ENCODE data around the gene ACOXL.

ACOXL gene

DNA sequence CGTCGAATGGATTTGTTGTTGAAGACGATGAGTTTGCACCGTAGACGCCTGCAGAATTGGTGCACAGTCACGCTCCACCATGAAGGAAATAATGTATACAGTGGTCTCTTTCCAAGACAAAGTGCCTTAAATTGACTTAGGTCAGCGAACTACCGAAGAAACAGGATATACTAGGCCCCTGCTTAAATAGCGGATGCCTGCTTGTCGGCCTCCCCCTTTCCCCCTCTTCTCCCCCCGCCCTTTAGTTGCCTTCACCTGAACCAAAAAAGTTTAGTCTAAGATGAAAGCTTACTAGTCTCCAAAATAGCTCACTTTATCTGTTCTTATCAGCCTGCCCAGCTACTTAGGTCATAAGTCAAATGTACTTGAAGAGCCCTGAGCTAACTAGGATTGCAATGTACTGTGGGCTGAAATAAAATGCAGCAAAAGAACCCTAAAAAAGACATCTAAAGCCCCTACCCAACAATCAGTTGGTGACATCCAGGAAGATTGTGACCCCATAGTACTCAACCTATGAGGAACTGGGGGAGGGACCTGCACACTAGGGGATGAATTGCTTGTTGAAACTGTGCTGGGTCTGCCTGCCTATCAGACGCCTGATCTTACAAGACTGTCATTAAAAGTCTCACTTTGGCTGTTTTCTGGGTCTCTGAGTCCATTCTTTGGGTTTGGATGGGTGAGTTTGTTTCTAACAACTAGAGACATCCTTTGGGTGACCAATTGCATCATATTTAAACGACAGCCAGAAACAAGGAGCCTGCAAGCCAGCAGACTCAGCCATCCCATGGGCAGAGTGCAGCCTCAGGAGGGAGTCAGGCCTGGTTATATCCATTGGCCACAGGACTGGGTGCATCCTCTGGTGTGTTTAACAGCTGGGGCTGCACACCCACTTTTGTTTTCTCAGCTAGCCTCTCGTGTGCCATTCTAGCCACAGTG is 14.5 kb downstream of the ACOXL start:
- H3K4ac ChIP-seq (ENCODE audit: low read depth in 1 of 2, low read length in 2 of 2), result no peak overlapping the region
- 82% methylated on average over 14 of the region's 14 CpGs for WGBS
- H4K8ac ChIP-seq (ENCODE audit: low read length), result no peak overlapping the region
- no peak overlapping the region for H3K9ac ChIP-seq (ENCODE audit: low read length)
- no peaks in the 10 kb centered on the region for H3K36me3 ChIP-seq (ENCODE audit: control insufficient read depth in 1 of 2, insufficient read depth in 2 of 2, low read depth in 1 of 2, low read length in 2 of 2)
- no peak overlapping the region for H3K14ac ChIP-seq (ENCODE audit: low read length in 2 of 2)
- no peak overlapping the region for H2AK5ac ChIP-seq (ENCODE audit: low read length, severe bottlenecking)
- H2BK120ac ChIP-seq (ENCODE audit: low read depth, low read length), result no peak overlapping the region
- no peak overlapping the region for H3K23ac ChIP-seq (ENCODE audit: low read length in 2 of 2)
- H3K4me3 ChIP-seq (ENCODE audit: insufficient read depth in 1 of 2, low read depth in 1 of 2, low read length in 2 of 2), result no peak overlapping the region
- no peak overlapping the region for H4K91ac ChIP-seq (ENCODE audit: low read length)
- H3K9me3 ChIP-seq (ENCODE audit: control insufficient read depth, low read length), result peaks cover 5% of the 10 kb centered on the region
- H3K4me1 ChIP-seq (ENCODE audit: control insufficient read depth, insufficient read depth, low read depth, low read length), result no peaks in the 10 kb centered on the region
- H3K4me2 ChIP-seq (ENCODE audit: low read length, poor library complexity, severe bottlenecking), result no peak overlapping the region
- no peak overlapping the region for H3K27ac ChIP-seq (ENCODE audit: low read length, poor library complexity, severe bottlenecking)
- no peak overlapping the region for H2BK15ac ChIP-seq (ENCODE audit: low read depth, poor library complexity, severe bottlenecking)
- no peak for DNase-seq
- no peak overlapping the region for H2BK5ac ChIP-seq (ENCODE audit: low read depth, low read length, poor library complexity, severe bottlenecking)
- no peak overlapping the region for H3K18ac ChIP-seq (ENCODE audit: low read depth in 1 of 2, low read length in 2 of 2)
- no peak overlapping the region for H2BK12ac ChIP-seq (ENCODE audit: low read length in 2 of 2)
- H3K79me1 ChIP-seq (replicated peaks; ENCODE audit: low read length, poor library complexity, severe bottlenecking), result no peaks in the 10 kb centered on the region
- H3K27me3 ChIP-seq (ENCODE audit: control insufficient read depth in 1 of 2, insufficient read depth in 1 of 2, low read length in 2 of 2), result peaks cover 65 to 79% of the 10 kb centered on the region in 2 experiments
- H2AFZ ChIP-seq (ENCODE audit: low read depth, low read length), result no peak overlapping the region

DNA sequence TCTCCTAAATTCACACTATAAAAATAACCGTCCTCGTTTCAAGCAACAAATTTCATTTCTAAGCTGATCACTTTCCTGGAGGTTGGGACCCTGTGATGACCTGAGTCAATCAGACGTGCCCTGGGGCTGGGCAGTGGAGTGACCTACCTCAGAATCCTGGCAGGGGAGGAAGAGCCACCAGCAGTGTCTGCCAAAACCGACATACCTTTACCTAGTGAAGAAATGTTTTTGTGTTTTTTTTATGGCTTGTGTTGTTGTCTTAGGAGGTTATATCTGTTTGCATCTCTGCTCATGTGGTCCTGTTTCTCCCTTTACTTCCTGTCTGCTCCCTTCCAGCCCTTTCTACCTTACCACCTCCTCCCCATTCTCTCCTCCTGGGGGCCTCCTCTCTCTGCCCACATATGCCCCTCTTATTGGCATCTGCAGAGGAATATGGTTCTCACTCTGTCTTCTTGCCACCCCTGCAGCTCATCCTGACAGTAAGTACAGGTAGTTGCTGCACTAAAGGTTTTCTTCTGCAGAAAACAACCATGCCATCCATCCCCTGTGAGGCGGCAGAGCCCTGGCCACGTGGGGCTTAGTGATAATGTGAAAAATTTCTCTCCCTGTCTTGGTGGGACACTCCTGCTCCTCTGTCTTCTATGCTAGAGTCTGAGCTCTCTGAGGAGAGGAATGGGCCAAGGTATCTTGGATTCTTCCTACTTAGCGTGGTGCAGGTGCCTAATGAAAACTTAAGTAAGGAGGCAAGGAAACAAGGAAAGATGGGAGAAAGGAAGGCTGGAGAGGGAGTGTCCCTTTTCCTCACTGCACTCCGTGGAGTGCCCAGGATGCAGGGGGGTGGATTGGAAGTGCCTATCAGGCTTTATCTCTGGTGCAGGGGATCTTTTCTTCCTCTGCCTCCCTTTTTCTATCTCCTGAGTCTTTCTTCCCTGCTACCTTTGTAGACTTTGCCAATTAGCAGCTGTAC is 15.4 kb downstream of the ACOXL start:
- no peaks in the 10 kb centered on the region for H3K79me1 ChIP-seq (replicated peaks; ENCODE audit: low read length, poor library complexity, severe bottlenecking)
- H3K23ac ChIP-seq (ENCODE audit: low read length in 2 of 2), result no peak overlapping the region
- H3K9ac ChIP-seq (ENCODE audit: low read length), result no peak overlapping the region
- no peak overlapping the region for H3K4me3 ChIP-seq (ENCODE audit: insufficient read depth in 1 of 2, low read depth in 1 of 2, low read length in 2 of 2)
- no peak overlapping the region for H3K18ac ChIP-seq (ENCODE audit: low read depth in 1 of 2, low read length in 2 of 2)
- DNase-seq, result no peak
- H4K8ac ChIP-seq (ENCODE audit: low read length), result no peak overlapping the region
- H3K36me3 ChIP-seq (ENCODE audit: control insufficient read depth in 1 of 2, insufficient read depth in 2 of 2, low read depth in 1 of 2, low read length in 2 of 2), result no peaks in the 10 kb centered on the region
- H2BK120ac ChIP-seq (ENCODE audit: low read depth, low read length), result no peak overlapping the region
- H3K27me3 ChIP-seq (ENCODE audit: control insufficient read depth in 1 of 2, insufficient read depth in 1 of 2, low read length in 2 of 2), result peaks cover 62 to 74% of the 10 kb centered on the region in 2 experiments
- H3K4me1 ChIP-seq (ENCODE audit: control insufficient read depth, insufficient read depth, low read depth, low read length), result no peaks in the 10 kb centered on the region
- H2BK15ac ChIP-seq (ENCODE audit: low read depth, poor library complexity, severe bottlenecking), result no peak overlapping the region
- H3K14ac ChIP-seq (ENCODE audit: low read length in 2 of 2), result no peak overlapping the region
- no peak overlapping the region for H3K4ac ChIP-seq (ENCODE audit: low read depth in 1 of 2, low read length in 2 of 2)
- H4K91ac ChIP-seq (ENCODE audit: low read length), result no peak overlapping the region
- H3K4me2 ChIP-seq (ENCODE audit: low read length, poor library complexity, severe bottlenecking), result no peak overlapping the region
- no peak overlapping the region for H3K27ac ChIP-seq (ENCODE audit: low read length, poor library complexity, severe bottlenecking)
- no peak overlapping the region for H2BK12ac ChIP-seq (ENCODE audit: low read length in 2 of 2)
- H2BK5ac ChIP-seq (ENCODE audit: low read depth, low read length, poor library complexity, severe bottlenecking), result no peak overlapping the region
- 72% methylated on average over 7 of the region's 8 CpGs for WGBS
- H2AFZ ChIP-seq (ENCODE audit: low read depth, low read length), result no peak overlapping the region
- H2AK5ac ChIP-seq (ENCODE audit: low read length, severe bottlenecking), result no peak overlapping the region
- H3K9me3 ChIP-seq (ENCODE audit: control insufficient read depth, low read length), result peaks cover 5% of the 10 kb centered on the region

DNA sequence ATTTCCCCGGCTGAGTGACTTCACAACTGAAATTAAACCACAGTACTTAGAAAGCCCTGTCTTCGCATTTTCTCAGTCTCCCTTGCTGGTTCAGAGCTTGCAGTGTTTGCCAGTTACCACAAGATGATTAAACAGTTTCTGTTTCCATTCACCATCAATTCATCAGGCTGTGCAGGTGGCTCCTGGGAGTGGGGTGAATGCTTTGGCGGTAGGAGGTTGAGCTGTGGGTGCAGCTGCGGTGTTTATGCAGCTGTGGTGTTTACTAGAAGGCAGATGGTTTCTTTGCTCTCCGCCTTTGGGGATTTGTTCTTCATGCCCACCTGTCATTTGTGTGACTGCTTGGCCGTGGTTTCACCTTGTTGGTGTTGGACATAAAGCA is 16.1 kb downstream of the ACOXL start:
- Histone ChIP-seq H2AK5ac (ENCODE audit: low read length, severe bottlenecking) (no peak overlapping the region), H2BK5ac (ENCODE audit: low read depth, low read length, poor library complexity, severe bottlenecking) (no peak overlapping the region), H3K4me3 (ENCODE audit: insufficient read depth in 1 of 2, low read depth in 1 of 2, low read length in 2 of 2) (no peak overlapping the region), H3K4me1 (ENCODE audit: control insufficient read depth, insufficient read depth, low read depth, low read length) (no peaks in the 10 kb centered on the region), H3K27me3 (ENCODE audit: control insufficient read depth in 1 of 2, insufficient read depth in 1 of 2, low read length in 2 of 2) (peaks cover 62 to 74% of the 10 kb centered on the region in 2 experiments), H3K14ac (ENCODE audit: low read length in 2 of 2) (no peak overlapping the region), H2BK120ac (ENCODE audit: low read depth, low read length) (no peak overlapping the region), H3K9me3 (ENCODE audit: control insufficient read depth, low read length) (peaks cover 5% of the 10 kb centered on the region), H4K91ac (ENCODE audit: low read length) (no peak overlapping the region), H4K8ac (ENCODE audit: low read length) (no peak overlapping the region), H3K79me1 (replicated peaks; ENCODE audit: low read length, poor library complexity, severe bottlenecking) (no peaks in the 10 kb centered on the region), H2AFZ (ENCODE audit: low read depth, low read length) (no peak overlapping the region), H2BK12ac (ENCODE audit: low read length in 2 of 2) (no peak overlapping the region), H2BK15ac (ENCODE audit: low read depth, poor library complexity, severe bottlenecking) (no peak overlapping the region), H3K18ac (ENCODE audit: low read depth in 1 of 2, low read length in 2 of 2) (no peak overlapping the region), H3K9ac (ENCODE audit: low read length) (no peak overlapping the region), H3K4me2 (ENCODE audit: low read length, poor library complexity, severe bottlenecking) (no peak overlapping the region), H3K27ac (ENCODE audit: low read length, poor library complexity, severe bottlenecking) (no peak overlapping the region), H3K23ac (ENCODE audit: low read length in 2 of 2) (no peak overlapping the region), H3K4ac (ENCODE audit: low read depth in 1 of 2, low read length in 2 of 2) (no peak overlapping the region), H3K36me3 (ENCODE audit: control insufficient read depth in 1 of 2, insufficient read depth in 2 of 2, low read depth in 1 of 2, low read length in 2 of 2) (no peaks in the 10 kb centered on the region)
- DNase-seq, result no peak
- 55% methylated on average over 6 of the region's 6 CpGs for WGBS

DNA sequence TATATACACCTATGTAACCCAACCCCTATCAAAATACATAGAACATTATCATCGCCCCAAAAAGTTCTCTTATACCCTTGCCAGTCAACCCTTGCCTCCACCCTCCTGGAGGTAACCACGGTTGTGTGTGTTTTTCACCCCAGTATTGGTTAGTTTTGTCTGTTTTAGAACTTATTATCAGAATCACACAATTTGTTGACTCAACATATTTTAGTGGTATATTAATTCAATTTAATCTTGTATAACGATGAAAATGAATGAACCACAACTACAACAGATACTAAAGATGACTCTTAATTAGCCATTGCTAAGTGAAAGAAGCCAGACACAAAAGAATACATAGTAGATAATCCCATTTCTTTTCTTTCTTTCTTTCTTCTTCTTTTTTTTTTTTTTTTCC is 19.3 kb downstream of the ACOXL start:
- Histone ChIP-seq H3K9ac (ENCODE audit: low read length) (no peak overlapping the region), H2AFZ (ENCODE audit: low read depth, low read length) (no peak overlapping the region), H2AK5ac (ENCODE audit: low read length, severe bottlenecking) (no peak overlapping the region), H3K18ac (ENCODE audit: low read depth in 1 of 2, low read length in 2 of 2) (no peak overlapping the region), H3K27ac (ENCODE audit: low read length, poor library complexity, severe bottlenecking) (no peak overlapping the region), H4K91ac (ENCODE audit: low read length) (no peak overlapping the region), H3K4me2 (ENCODE audit: low read length, poor library complexity, severe bottlenecking) (no peak overlapping the region), H2BK120ac (ENCODE audit: low read depth, low read length) (no peak overlapping the region), H3K23ac (ENCODE audit: low read length in 2 of 2) (no peak overlapping the region), H3K27me3 (ENCODE audit: control insufficient read depth in 1 of 2, insufficient read depth in 1 of 2, low read length in 2 of 2) (peaks cover 38 to 43% of the 10 kb centered on the region in 2 experiments), H3K79me1 (replicated peaks; ENCODE audit: low read length, poor library complexity, severe bottlenecking) (no peaks in the 10 kb centered on the region), H3K4me1 (ENCODE audit: control insufficient read depth, insufficient read depth, low read depth, low read length) (no peaks in the 10 kb centered on the region), H3K9me3 (ENCODE audit: control insufficient read depth, low read length) (no peaks in the 10 kb centered on the region), H2BK12ac (ENCODE audit: low read length in 2 of 2) (no peak overlapping the region), H2BK5ac (ENCODE audit: low read depth, low read length, poor library complexity, severe bottlenecking) (no peak overlapping the region), H3K14ac (ENCODE audit: low read length in 2 of 2) (no peak overlapping the region), H4K8ac (ENCODE audit: low read length) (no peak overlapping the region), H3K4ac (ENCODE audit: low read depth in 1 of 2, low read length in 2 of 2) (no peak overlapping the region), H3K36me3 (ENCODE audit: control insufficient read depth in 1 of 2, insufficient read depth in 2 of 2, low read depth in 1 of 2, low read length in 2 of 2) (no peaks in the 10 kb centered on the region), H2BK15ac (ENCODE audit: low read depth, poor library complexity, severe bottlenecking) (no peak overlapping the region), H3K4me3 (ENCODE audit: insufficient read depth in 1 of 2, low read depth in 1 of 2, low read length in 2 of 2) (no peak overlapping the region)
- no peak for DNase-seq
- 90% methylated on average over 2 of the region's 3 CpGs for WGBS

Measured in mesenchymal stem cell (in vitro differentiated cells and primary cell).